PC-9 (cell line): Measurements from ENCODE around the gene SEL1L3.

Experiments
- CTCF ChIP-seq: fragments of 200-600 bp; sonication (generic); conservative IDR thresholded peaks from 2 replicates; pipeline ENCODE4 v1.6.1; 2017; ENCODE audit warnings: mixed run types, antibody characterized with exemption, mild to moderate bottlenecking, moderate library complexity
- EZH2 ChIP-seq: fragments of 200-600 bp; sonication (generic); IDR thresholded peaks from 2 replicates; pipeline ENCODE4 v1.8.0; 2017; ENCODE audit warnings: antibody characterized with exemption, low read depth

- no peak for TF ChIP-seq CTCF
- TF ChIP-seq EZH2, result no peak
Measured at GRCh38 chr4:25803720-25804225, 59.0 kb downstream of the SEL1L3 start.
